HG03280 (cell line): ENCODE data around the gene TGM3.

Source experiments
- ATAC-seq: cut with Tn5 transposase; IDR thresholded peaks from one replicate; pipeline ENCODE4 v1.9.1; 2021; ENCODE audit warnings: mild to moderate bottlenecking, moderate library complexity; ENCODE audit not compliant: unreplicated experiment

Gene TGM3

GRCh38 chr20:2283706-2284423 lies 11.9 kb upstream of the TGM3 start:
- ATAC-seq: no peak

DNA sequence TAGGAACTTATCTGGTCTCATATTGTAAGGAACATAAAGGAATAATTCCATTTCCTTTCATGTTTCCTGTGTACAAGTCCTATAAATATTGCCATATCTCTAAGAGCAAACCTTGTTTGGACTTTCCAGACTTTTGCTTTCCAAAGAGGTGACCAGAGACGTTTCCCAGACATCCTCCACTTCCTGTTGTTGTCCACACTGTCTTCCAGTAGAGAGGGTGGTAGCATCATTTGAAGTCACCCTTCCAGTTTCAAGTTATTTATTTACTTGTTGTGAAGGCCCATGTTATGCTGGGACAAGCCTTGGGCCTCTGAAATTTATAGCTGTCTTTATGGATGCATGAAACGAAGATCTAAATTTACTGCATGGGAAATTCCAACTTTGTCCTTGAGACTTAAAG lies 10.6 kb upstream of the TGM3 start:
- ATAC-seq: no peak

- ATAC-seq: no peak
Observed at GRCh38 chr20:2285613-2286012, 10.2 kb upstream of the TGM3 start.

GRCh38 chr20:2287504-2287903 lies 8.3 kb upstream of the TGM3 start:
- ATAC-seq: no peak

GRCh38 chr20:2289475-2289874 lies 6.3 kb upstream of the TGM3 start:
- no peak for ATAC-seq

GRCh38 chr20:2290486-2290885 lies 5.3 kb upstream of the TGM3 start:
- no peak for ATAC-seq

GRCh38 chr20:2292416-2293110 lies 3.2 kb upstream of the TGM3 start:
- ATAC-seq: no peak

DNA sequence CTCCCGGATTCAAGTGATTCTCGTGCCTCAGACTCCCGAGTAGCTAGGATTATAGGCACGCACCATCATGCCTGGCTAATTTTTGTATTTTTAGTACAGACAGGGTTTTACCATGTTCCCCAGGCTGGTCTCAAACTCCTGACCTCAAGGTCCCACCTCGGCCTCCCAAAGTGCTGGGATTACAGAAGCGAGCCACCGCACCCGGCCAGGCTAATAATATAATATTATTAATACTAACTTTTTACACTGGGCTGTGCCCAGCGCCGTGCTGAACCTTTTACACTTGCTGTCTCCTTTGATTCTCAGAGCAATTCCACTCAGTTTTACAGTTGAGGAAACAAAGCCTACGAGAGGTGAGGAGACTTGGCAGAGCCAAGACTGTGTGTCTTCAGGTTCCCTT lies 2.3 kb upstream of the TGM3 start:
- no peak for ATAC-seq

DNA sequence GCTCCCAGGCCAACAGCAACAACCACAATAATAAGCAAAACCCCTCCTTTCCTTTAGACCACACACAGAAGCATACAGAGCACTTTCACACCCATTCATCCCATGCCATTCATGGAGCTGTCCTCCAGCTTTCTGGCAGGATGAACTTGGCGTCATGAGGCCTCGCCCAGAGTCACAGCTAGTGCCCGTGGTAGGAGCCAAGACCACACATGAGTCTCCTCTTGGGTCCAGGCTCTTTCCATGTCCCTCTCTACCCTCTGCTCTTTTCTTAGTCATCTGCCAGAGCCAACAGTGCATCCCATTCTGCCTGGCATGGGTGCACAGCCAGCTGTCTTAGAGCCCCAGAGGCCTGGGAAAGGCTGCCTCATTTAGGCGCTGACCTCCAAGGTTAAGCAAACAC lies 1.8 kb upstream of the TGM3 start:
- no peak for ATAC-seq

DNA sequence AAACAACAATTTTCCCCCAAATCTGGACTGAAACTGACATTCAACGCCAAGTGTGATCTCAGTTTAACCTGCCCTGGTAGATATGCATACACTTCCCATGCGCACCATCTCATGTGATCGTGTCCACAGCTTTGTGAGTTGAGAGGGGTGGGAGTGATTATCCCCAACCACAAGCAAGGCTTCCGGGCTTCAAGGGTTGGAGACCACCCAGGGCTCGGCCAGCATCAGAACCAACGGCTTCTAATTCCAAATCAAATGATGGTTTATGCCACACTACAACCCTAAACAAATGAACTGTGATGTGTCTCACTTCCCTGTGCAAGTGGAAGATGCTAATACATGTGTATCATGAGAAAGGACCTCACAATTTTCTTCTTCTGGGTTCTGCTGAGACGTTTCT lies 515 bp upstream of the TGM3 start:
- ATAC-seq: no peak

DNA sequence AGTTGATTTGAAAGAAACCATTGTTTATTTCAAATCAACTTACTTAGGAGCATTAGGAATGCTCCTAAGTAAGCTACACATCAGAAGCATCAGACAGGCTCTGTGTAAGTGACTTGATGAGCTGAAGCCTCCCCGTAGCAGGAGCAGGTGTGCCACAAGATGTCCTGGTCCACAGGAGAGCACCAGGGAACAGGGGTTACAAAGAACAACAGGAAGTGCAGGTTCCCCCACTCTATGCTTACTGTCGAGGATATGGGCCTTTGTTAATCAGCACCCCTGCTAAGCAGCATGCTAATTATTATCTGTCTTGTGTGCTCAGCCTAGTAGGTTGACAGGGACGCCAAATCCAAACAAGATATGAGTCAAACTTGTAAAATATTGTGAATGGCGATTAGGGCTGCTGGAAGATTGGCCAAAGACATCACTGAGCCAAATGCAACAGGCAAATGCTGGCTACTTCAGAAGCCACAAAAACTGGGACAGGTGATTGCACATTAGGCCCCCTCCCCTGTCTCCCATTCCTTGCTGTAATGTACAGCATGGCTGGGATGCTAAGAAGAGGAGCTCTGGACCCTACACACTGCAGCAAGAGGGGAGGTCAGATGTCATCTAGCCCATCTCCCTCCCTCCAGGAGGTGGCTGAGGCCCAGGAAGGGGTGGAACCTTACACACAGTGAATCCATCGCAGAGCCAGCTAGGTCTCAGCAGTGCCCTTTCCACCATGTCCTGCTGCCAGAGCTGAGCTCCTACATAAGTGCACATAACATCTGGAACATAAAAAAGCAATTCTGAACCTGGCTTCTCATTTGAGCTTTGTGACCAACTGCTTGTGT lies 939 bp downstream of the TGM3 start:
- ATAC-seq: no peak

DNA sequence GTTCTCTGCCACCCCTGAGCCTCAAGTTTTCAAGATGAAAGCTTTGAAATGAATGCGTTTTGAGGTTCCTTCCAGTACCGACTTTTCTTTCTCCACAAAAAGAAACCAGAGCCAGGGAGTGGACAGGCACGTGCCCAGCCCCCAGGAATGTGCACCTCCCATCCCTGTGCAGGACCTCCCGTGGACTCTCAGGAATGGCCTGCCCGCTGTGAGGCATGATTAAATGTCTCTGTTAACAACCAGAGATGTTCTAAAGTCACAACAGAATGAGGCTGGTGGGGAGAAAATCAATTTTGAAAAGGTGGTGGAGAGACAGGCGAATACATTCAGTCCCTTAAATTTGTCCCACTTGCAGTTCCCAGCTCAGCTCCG lies 1.5 kb downstream of the TGM3 start:
- no peak for ATAC-seq

- ATAC-seq: no peak
Observed at GRCh38 chr20:2298116-2298515, 2.3 kb downstream of the TGM3 start.

- no peak for ATAC-seq
Observed at GRCh38 chr20:2298701-2299100, 2.9 kb downstream of the TGM3 start.

DNA sequence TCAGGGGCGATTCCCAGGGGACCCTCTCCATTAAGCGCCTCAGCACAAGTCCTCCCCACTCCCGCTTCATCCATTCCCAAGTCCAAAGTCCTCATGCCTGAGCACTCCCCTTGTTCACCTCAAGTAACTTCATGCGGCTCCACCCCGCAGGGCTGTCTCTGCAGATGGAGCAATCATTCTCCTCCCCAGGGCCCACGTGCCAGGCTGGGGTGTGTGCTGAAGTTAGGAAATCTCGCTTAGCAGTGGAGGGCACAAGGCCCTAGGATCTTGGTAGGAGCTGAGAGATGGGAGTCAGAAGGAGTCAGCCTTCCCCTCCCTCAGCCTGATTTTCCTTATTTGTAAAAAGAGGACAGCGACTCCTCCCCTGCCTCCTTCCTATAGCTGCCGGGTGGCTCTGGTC lies 3.5 kb downstream of the TGM3 start:
- no peak for ATAC-seq

DNA sequence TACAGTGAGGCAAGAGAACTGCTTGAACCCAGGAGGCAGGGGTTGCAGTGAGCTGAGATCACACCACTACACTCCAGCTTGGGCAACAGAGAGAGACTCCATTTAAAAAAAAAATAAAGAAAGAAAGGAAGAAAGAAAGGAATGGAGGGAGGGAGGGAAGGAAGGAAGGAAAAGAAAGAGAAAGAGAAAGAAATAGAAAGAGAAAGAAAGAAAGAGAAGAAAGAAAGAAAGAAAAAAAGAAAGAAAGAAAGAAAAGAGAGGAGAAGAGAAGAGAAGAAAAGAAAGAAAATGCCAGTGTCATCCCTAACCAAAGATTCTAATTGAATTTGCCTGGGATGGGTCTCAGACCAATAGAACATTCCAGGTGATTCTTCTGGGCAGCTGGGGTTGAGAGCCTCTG lies 4.2 kb downstream of the TGM3 start:
- ATAC-seq: no peak

DNA sequence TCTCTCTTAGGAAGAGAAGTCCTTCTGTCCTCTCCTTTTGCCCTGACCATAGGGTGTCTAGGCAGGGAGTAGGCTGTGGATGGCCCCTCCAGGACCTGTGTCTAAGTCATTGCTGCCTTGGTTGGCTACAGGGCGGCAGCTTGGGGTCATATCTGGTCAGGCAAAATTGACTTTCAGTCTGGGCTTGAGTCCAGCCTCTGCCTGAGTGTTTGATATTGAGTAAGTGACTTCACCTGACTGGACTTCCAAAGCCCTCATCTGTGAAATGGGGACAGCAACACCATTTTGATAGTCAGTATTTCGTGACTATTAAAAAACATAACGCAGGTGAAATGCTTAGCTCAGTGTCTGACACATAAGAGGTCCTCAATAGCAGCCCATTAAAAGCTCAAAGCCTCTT lies 4.6 kb downstream of the TGM3 start:
- ATAC-seq: no peak

GRCh38 chr20:2301164-2301622 lies 5.4 kb downstream of the TGM3 start:
- no peak for ATAC-seq

- ATAC-seq: no peak
Observed at GRCh38 chr20:2302384-2303060, 6.7 kb downstream of the TGM3 start.

- ATAC-seq: no peak
Observed at GRCh38 chr20:2303673-2304072, 7.9 kb downstream of the TGM3 start.

DNA sequence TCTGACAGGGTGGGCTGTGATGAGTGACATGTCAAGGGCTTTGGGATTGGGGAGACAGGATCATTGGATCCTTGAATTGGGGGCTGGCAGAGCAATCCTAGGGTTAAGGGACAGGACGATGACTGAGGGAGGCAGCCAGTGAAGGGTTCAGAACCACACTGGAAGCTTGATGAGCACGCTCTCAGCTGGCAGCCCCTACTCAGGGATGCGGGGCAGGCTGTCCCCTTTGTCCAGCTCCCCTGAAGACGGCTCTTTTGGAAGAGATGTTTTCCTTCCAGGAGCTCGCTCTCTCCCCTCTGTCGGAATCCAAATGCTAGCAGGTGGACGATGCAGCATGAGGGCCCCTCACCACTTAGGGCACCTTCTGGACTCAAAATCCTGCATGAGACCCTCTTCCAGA lies 8.4 kb downstream of the TGM3 start:
- no peak for ATAC-seq
